ENCODE measurements around the gene USP3.

DNA sequence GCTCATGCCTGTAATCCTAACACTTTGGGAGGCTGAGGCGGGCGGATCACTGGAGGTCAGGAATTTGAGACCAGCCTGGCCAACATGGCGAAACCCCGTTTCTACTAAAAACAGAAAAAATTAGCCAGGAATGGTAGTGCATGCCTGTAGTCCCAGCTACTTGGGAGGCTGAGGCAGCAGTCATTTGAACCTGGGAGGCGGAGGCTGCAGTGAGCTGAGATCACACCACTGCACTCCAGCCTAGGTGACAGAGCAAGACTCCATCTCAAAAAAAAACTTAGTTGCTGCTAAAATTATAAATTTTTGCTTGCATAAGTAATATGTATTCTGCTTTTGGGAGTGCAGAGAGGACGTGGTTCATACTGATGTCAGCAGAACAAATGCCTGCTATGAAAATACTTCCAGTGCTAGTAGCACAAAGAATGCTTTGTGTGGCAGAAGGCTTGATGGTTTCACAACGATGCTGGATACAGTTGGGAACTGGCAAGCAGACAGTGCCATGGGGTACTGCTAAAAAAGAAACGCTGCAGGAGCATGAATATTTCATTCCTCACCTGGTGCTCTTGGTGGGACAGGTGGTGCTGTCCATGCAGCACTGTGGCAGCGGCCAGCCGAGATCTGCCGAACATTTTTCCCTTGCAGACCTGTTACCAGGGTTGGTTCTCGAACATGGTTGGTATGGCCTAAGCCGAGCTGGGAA, 123.9 kb downstream of the USP3 start:
- TF ChIP-seq, protein P1, sequence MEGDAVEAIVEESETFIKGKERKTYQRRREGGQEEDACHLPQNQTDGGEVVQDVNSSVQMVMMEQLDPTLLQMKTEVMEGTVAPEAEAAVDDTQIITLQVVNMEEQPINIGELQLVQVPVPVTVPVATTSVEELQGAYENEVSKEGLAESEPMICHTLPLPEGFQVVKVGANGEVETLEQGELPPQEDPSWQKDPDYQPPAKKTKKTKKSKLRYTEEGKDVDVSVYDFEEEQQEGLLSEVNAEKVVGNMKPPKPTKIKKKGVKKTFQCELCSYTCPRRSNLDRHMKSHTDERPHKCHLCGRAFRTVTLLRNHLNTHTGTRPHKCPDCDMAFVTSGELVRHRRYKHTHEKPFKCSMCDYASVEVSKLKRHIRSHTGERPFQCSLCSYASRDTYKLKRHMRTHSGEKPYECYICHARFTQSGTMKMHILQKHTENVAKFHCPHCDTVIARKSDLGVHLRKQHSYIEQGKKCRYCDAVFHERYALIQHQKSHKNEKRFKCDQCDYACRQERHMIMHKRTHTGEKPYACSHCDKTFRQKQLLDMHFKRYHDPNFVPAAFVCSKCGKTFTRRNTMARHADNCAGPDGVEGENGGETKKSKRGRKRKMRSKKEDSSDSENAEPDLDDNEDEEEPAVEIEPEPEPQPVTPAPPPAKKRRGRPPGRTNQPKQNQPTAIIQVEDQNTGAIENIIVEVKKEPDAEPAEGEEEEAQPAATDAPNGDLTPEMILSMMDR (IDR thresholded peaks at IDR 0.05; ENCODE audit: low read length), result no peak
- TF ChIP-seq EZH2phosphoT487 (IDR thresholded peaks at IDR 0.05; ENCODE audit: low read length) (no peak), EZH2 (optimal IDR thresholded peaks at IDR 0.05; ENCODE audit: low read depth, low read length) (no peak)

Data from MM.1S (cell line).